Activated B cell treated with CpG ODN at 0.5 μM for 24 hours (primary cell): ENCODE data around the gene ZNF106. TPM values are rescaled to one million over a fixed set of nuclear protein-coding genes. Genes with fewer than 3 reads are reported as not detected.

Experiments used
- ATAC-seq: fragments of 200-7000 bp; cut with Tn5 transposase; one replicate; pipeline ENCODE4 v1.10.0; 2021; ENCODE audit warnings: low read depth, mild to moderate bottlenecking, moderate library complexity
- CTCF ChIA-PET: fragments of 350-600 bp; sonication (Branson Sonifier 250); formaldehyde crosslinking; loops from one replicate; lab custom pipeline; 2021; ENCODE audit warnings: antibody characterized with exemption; lab: Charles Lee
- POLR2A ChIA-PET: fragments of 350-600 bp; sonication (Branson Sonifier 250); formaldehyde crosslinking; loops from one replicate; lab custom pipeline; 2021; ENCODE audit warnings: antibody characterized with exemption; lab: Charles Lee
- DNase-seq: peaks from one replicate; pipeline ENCODE4 v3.0.0; 2022
- H3K27ac Mint-ChIP-seq: one replicate; pipeline ENCODE4 v1.8.0; 2020; ENCODE audit warnings: mixed read lengths
- H3K27me3 Mint-ChIP-seq: one replicate; pipeline ENCODE4 v1.8.0; 2021; ENCODE audit warnings: mixed read lengths
- H3K36me3 Mint-ChIP-seq: one replicate; pipeline ENCODE4 v1.8.0; 2021; ENCODE audit warnings: low read depth, mixed read lengths
- H3K4me1 Mint-ChIP-seq: one replicate; pipeline ENCODE4 v1.8.0; 2021; ENCODE audit warnings: mixed read lengths
- H3K4me3 Mint-ChIP-seq: one replicate; pipeline ENCODE4 v1.8.0; 2020; ENCODE audit warnings: mild to moderate bottlenecking, mixed read lengths
- H3K9me3 Mint-ChIP-seq: one replicate; pipeline ENCODE4 v1.8.0; 2020; ENCODE audit warnings: mixed read lengths
- CTCF ChIP-seq: fragments of 200-600 bp; IDR thresholded peaks from one replicate; pipeline ENCODE4 v1.8.0; 2022; ENCODE audit warnings: antibody characterized with exemption, mild to moderate bottlenecking
- intact Hi-C: fragments of 100-400 bp; cut with micrococcal nuclease; formaldehyde crosslinking; loops from one replicate; pipeline ENCODE4 v1.15.1; 2024
- total RNA-seq: library from RNA; stranded (reverse); gene quantifications from 2 replicates; pipeline ENCODE4 v1.2.3, GENCODE V29; 2022

Gene ZNF106
- total RNA-seq, 1 donor from 2014 or later: 46.6 TPM

GRCh38 chr15:42457445-42458442 is 33.2 kb downstream of the ZNF106 start:
- ChIA-PET CTCF (interaction anchor here (1.6 kb wide), 1 partner anchor 9 kb away, joined by 3 read pairs; no protein-coding TSS in a partner anchor), POLR2A (interaction anchor here (1.2 kb wide), 1 partner anchor 185 kb away, joined by 4 read pairs; the partner anchor contains the start of genes GANC and TMEM87A)
- DNase-seq: no peak
- H3K4me1 Mint-ChIP-seq: peaks cover 19% of the 10 kb centered on the region
- no peaks in the 10 kb centered on the region for H3K9me3 Mint-ChIP-seq
- ATAC-seq: peak; percentile 75
- no peaks in the 10 kb centered on the region for H3K27me3 Mint-ChIP-seq
- intact Hi-C loops: no loop called here
- H3K27ac Mint-ChIP-seq: peak overlapping the region; percentile 88
- peaks cover 25% of the 10 kb centered on the region for H3K36me3 Mint-ChIP-seq
- H3K4me3 Mint-ChIP-seq: peak overlapping the region; percentile 38
- TF ChIP-seq CTCF: no peak

- H3K9me3 Mint-ChIP-seq: no peaks in the 10 kb centered on the region
- no peak for TF ChIP-seq CTCF
- no peaks in the 10 kb centered on the region for H3K27me3 Mint-ChIP-seq
- peak overlapping the region; percentile 38 for H3K4me3 Mint-ChIP-seq
- H3K4me1 Mint-ChIP-seq: peaks cover 19% of the 10 kb centered on the region
- peaks cover 24% of the 10 kb centered on the region for H3K36me3 Mint-ChIP-seq
- intact Hi-C loops: no loop called here
- H3K27ac Mint-ChIP-seq: peak overlapping the region; percentile 88
- DNase-seq (no peak), ATAC-seq (no peak)
- ChIA-PET POLR2A (interaction anchor here (1.2 kb wide), 1 partner anchor 184 kb away, joined by 4 read pairs; the partner anchor contains the start of genes GANC and TMEM87A), CTCF (interaction anchor here (1.6 kb wide), 1 partner anchor 15 kb away, joined by 7 read pairs; no protein-coding TSS in a partner anchor)
These were observed 34.0 kb downstream of the ZNF106 start for GRCh38 chr15:42456971-42457370.

- ChIA-PET CTCF (interaction anchor here (1.6 kb wide), 1 partner anchor 15 kb away, joined by 7 read pairs; no protein-coding TSS in a partner anchor), POLR2A (interaction anchor here (0.5 to 1.2 kb wide), 3 partner anchors 7 to 184 kb away, joined by 4 read pairs; partner anchors contain the start of genes GANC, TMEM87A and ZNF106)
- no peak for ATAC-seq
- intact Hi-C loops: no loop called here
- H3K4me1 Mint-ChIP-seq: peaks cover 19% of the 10 kb centered on the region
- no peak for TF ChIP-seq CTCF
- DNase-seq: no peak
- peak overlapping the region; percentile 88 for H3K27ac Mint-ChIP-seq
- H3K9me3 Mint-ChIP-seq: no peaks in the 10 kb centered on the region
- H3K36me3 Mint-ChIP-seq: peaks cover 27% of the 10 kb centered on the region
- H3K27me3 Mint-ChIP-seq: no peaks in the 10 kb centered on the region
- H3K4me3 Mint-ChIP-seq: no peak overlapping the region
These were observed 34.4 kb downstream of the ZNF106 start for GRCh38 chr15:42456531-42456930.

GRCh38 chr15:42453826-42454225 is 37.1 kb downstream of the ZNF106 start:
- POLR2A ChIA-PET: interaction anchor here (0.7 kb wide), 1 partner anchor 203 kb away, joined by 4 read pairs; no protein-coding TSS in a partner anchor
- Mint-ChIP-seq H3K27ac (no peak overlapping the region), H3K9me3 (no peaks in the 10 kb centered on the region), H3K4me1 (peaks cover 16% of the 10 kb centered on the region), H3K27me3 (no peaks in the 10 kb centered on the region), H3K36me3 (peaks cover 47% of the 10 kb centered on the region), H3K4me3 (no peak overlapping the region)
- ATAC-seq (no peak), DNase-seq (no peak)
- CTCF ChIA-PET: no interaction called here
- no peak for TF ChIP-seq CTCF
- intact Hi-C loops: no loop called here

GRCh38 chr15:42450425-42450790 is 40.5 kb downstream of the ZNF106 start:
- TF ChIP-seq CTCF: no peak
- intact Hi-C loops: no loop called here
- no peaks in the 10 kb centered on the region for H3K4me1 Mint-ChIP-seq
- H3K27me3 Mint-ChIP-seq: no peaks in the 10 kb centered on the region
- H3K36me3 Mint-ChIP-seq: peaks cover 65% of the 10 kb centered on the region
- ChIA-PET POLR2A (no interaction called here), CTCF (no interaction called here)
- H3K27ac Mint-ChIP-seq: no peak overlapping the region
- H3K4me3 Mint-ChIP-seq: no peak overlapping the region
- DNase-seq: no peak
- no peaks in the 10 kb centered on the region for H3K9me3 Mint-ChIP-seq
- ATAC-seq: no peak
